HepG2 (cell line): ENCODE results near the gene PLET1. TPM values are rescaled to one million over a fixed set of nuclear protein-coding genes. Genes with fewer than 3 reads are reported as not detected.

Source experiments
- ATAC-seq: fragments of 200-7000 bp; cut with Tn5 transposase; 3 replicates; pipeline ENCODE4 v1.9.1; 2020; ENCODE audit warnings: mild to moderate bottlenecking, moderate library complexity
- BruUV-seq: library from RNA; stranded (reverse); fragments of 400-500 nt; replicated peaks from 2 replicates; lab custom pipeline; 2021; lab: Mats Ljungman, UMichigan
- CTCF ChIA-PET: fragments of 300-600 bp; formaldehyde crosslinking; extraction: SDS; loops from one replicate; lab custom pipeline; 2021; ENCODE audit warnings: low total read pairs, inconsistent platforms, low intra/inter-chr PET ratio; lab: Yijun Ruan, JAX
- POLR2A ChIA-PET: fragments of 350-600 bp; sonication (Branson Sonifier 250); formaldehyde crosslinking; loops from one replicate; lab custom pipeline; 2020; ENCODE audit warnings: antibody characterized with exemption, inconsistent platforms; lab: Yijun Ruan, JAX
- DNase-seq: peaks from one replicate; pipeline ENCODE4 v3.0.0-alpha.2; 2015; ENCODE audit warnings: low spot score
- FAIRE-seq: peaks from 3 replicates; lab custom pipeline; 2011; peaks lifted over from hg19 to GRCh38; lab: Jason Lieb, UNC
- H2AFZ ChIP-seq: one replicate; pipeline ENCODE4 v1.6.1; 2011; ENCODE audit warnings: low read length, inconsistent platforms
- H3K27ac ChIP-seq: fragments of 300-600 bp; 3 replicates; pipeline ENCODE4 v1.8.0; 2011; ENCODE audit warnings: mixed run types, mild to moderate bottlenecking, mixed read lengths, low read length, inconsistent platforms; ENCODE audit not compliant: insufficient read depth; ENCODE audit errors: extremely low read length
- H3K27me3 ChIP-seq, 2 experiments: fragments of 200-600 bp in 1 of 2; 2 replicates in 1 of 2; 3 replicates in 1 of 2; pipeline versions ENCODE4 v1.6.0 to v1.8.0; 2011; ENCODE audit warnings: low read length in 2 of 2, mild to moderate bottlenecking in 2 of 2, moderate library complexity in 2 of 2, inconsistent platforms in 1 of 2; ENCODE audit not compliant: insufficient read depth in 2 of 2, control insufficient read depth in 1 of 2
- H3K36me3 ChIP-seq, 2 experiments: fragments of 200-600 bp in 1 of 2; replicated peaks in 1 of 2; 2 replicates in 1 of 2; 3 replicates in 1 of 2; pipeline versions ENCODE4 v1.5.1 to v1.8.0; 2011; ENCODE audit warnings: low read length in 2 of 2, inconsistent platforms in 1 of 2; ENCODE audit not compliant: insufficient read depth in 2 of 2, control insufficient read depth in 1 of 2
- H3K4me1 ChIP-seq: 2 replicates; pipeline ENCODE4 v1.5.1; 2012; ENCODE audit warnings: low read length, inconsistent platforms; ENCODE audit not compliant: insufficient read depth
- H3K4me2 ChIP-seq: 2 replicates; pipeline ENCODE4 v1.6.0; 2011; ENCODE audit warnings: low read depth, low read length, inconsistent platforms
- H3K4me3 ChIP-seq, 3 experiments: fragments of 200-600 bp in 1 of 3; sonication (generic), shearing (Covaris generic) in 1 of 3; replicated peaks in 1 of 3; 2 replicates each; pipeline ENCODE4 v1.5.1; 2011 to 2016; ENCODE audit warnings: low read length in 3 of 3, inconsistent platforms in 2 of 3, low read depth in 2 of 3, mild to moderate bottlenecking in 2 of 3, control low read depth in 1 of 3, mixed read lengths in 1 of 3; ENCODE audit not compliant: insufficient read depth in 1 of 3
- H3K79me2 ChIP-seq: one replicate; pipeline ENCODE4 v1.6.1; 2011; ENCODE audit warnings: low read length, inconsistent platforms; ENCODE audit not compliant: insufficient read depth
- H3K9ac ChIP-seq: 2 replicates; pipeline ENCODE4 v1.6.0; 2011; ENCODE audit warnings: mild to moderate bottlenecking, low read depth, low read length, inconsistent platforms; ENCODE audit not compliant: insufficient read depth
- H3K9me3 ChIP-seq: 2 replicates; pipeline ENCODE4 v1.5.1; 2012; ENCODE audit warnings: mild to moderate bottlenecking, low read length
- H4K20me1 ChIP-seq: 2 replicates; pipeline ENCODE4 v1.6.0; 2011; ENCODE audit warnings: inconsistent platforms, mild to moderate bottlenecking, low read length, moderate library complexity; ENCODE audit not compliant: insufficient read depth
- EEA1 ChIP-seq: sonication (generic); formaldehyde crosslinking; IDR thresholded peaks from 2 replicates; pipeline ENCODE4 v1.5.1; 2020; ENCODE audit warnings: mild to moderate bottlenecking, missing genetic modification reagents, borderline replicate concordance
- ELF1 ChIP-seq: sonication (generic); formaldehyde crosslinking; IDR thresholded peaks from 2 replicates; pipeline ENCODE4 v1.4.0; 2020; ENCODE audit warnings: missing genetic modification reagents
- EP300 ChIP-seq, 3 experiments: sonication (generic) in 1 of 3; formaldehyde crosslinking in 1 of 3; IDR thresholded peaks; 2 replicates each; pipeline versions ENCODE4 v1.5.1 to v1.6.1; 2011 to 2020; ENCODE audit warnings: low read depth in 2 of 3, low read length in 2 of 3, borderline replicate concordance in 1 of 3, improper control_type of control experiment in 1 of 3, mild to moderate bottlenecking in 1 of 3, missing genetic modification reagents in 1 of 3, moderate library complexity in 1 of 3
- GATAD2A ChIP-seq: IDR thresholded peaks from 2 replicates; pipeline ENCODE4 v1.6.1; 2016
- MEF2D ChIP-seq: sonication (generic); formaldehyde crosslinking; IDR thresholded peaks from 2 replicates; pipeline ENCODE4 v1.5.1; 2020; ENCODE audit warnings: mild to moderate bottlenecking, missing genetic modification reagents
- NFYB ChIP-seq: sonication (generic); formaldehyde crosslinking; IDR thresholded peaks from 2 replicates; pipeline ENCODE4 v1.4.0; 2020; ENCODE audit warnings: missing genetic modification reagents
- NR0B2 ChIP-seq: sonication (generic); formaldehyde crosslinking; IDR thresholded peaks from 2 replicates; pipeline ENCODE4 v1.4.0; 2020; ENCODE audit warnings: mild to moderate bottlenecking, missing genetic modification reagents
- NR2F6 ChIP-seq, 2 experiments: IDR thresholded peaks; 2 replicates each; pipeline ENCODE4 v1.6.1; 2016; ENCODE audit warnings: antibody characterized with exemption in 1 of 2, mild to moderate bottlenecking in 1 of 2
- POLR2AphosphoS2 ChIP-seq: IDR thresholded peaks from 2 replicates; pipeline ENCODE4 v1.6.1; 2011; ENCODE audit warnings: low read depth, low read length, improper control_type of control experiment
- PTBP1 ChIP-seq: fragments of 200-400 bp; formaldehyde crosslinking; IDR thresholded peaks from 2 replicates; pipeline ENCODE4 v1.6.1; 2018; ENCODE audit warnings: low read length, low read depth; ENCODE audit not compliant: poor library complexity, severe bottlenecking
- SMYD3 ChIP-seq: sonication (generic); formaldehyde crosslinking; IDR thresholded peaks from 2 replicates; pipeline ENCODE4 v1.8.1; 2023; ENCODE audit warnings: mild to moderate bottlenecking, missing genetic modification reagents
- TARDBP ChIP-seq: sonication (generic); formaldehyde crosslinking; IDR thresholded peaks from 2 replicates; pipeline ENCODE4 v1.8.0; 2022; ENCODE audit warnings: mild to moderate bottlenecking, missing genetic modification reagents
- ZBTB1 ChIP-seq: sonication (generic); formaldehyde crosslinking; IDR thresholded peaks from 2 replicates; pipeline ENCODE4 v1.4.0; 2020; ENCODE audit warnings: missing genetic modification reagents, borderline replicate concordance
- ZNF24 ChIP-seq: fragments of 450-650 bp; IDR thresholded peaks from 2 replicates; pipeline ENCODE4 v1.6.1; 2017; ENCODE audit warnings: antibody characterized with exemption, mild to moderate bottlenecking
- ZNF326 ChIP-seq: sonication (generic); formaldehyde crosslinking; IDR thresholded peaks from 2 replicates; pipeline ENCODE4 v1.4.0; 2020; ENCODE audit warnings: missing genetic modification reagents, borderline replicate concordance
- ZNF720 ChIP-seq: sonication (generic); formaldehyde crosslinking; IDR thresholded peaks from 2 replicates; pipeline ENCODE4 v1.4.0; 2020; ENCODE audit warnings: missing genetic modification reagents
- WGBS: methylation state at CpG from one replicate; pipeline ENCODE4 v1.1.6; 2017; ENCODE audit warnings: low lambda C conversion rate; 5-methylcytosine and 5-hydroxymethylcytosine counted together
- in situ Hi-C: cut with HindIII; loops from 2 replicates; pipeline ENCODE4 v1.10.0; 2017; ENCODE audit warnings: low pct_unique_long_range_greater_than_20kb; ENCODE audit not compliant: extremely low pct_ligation_motif_present
- intact Hi-C: fragments of 100-400 bp; cut with micrococcal nuclease; formaldehyde crosslinking; loops from one replicate; pipeline ENCODE4 v1.10.0; 2022; ENCODE audit not compliant: unreplicated experiment
- polyA plus RNA-seq, 8 experiments: library from polyadenylated mRNA; depleted of rRNA in 3 of 8; stranded (reverse) in 7 of 8; unstranded in 1 of 8; fragments of >200 nt; fragmentation: Illumina TruSeq in 4 of 8; extraction: Trizol in 4 of 8; gene quantifications; 2 replicates each; pipeline versions ENCODE4 v1.2.1 to v1.2.3, GENCODE V29; 2011 to 2016; ENCODE audit warnings: low read depth in 4 of 8, missing spikeins in 1 of 8, mixed read lengths in 1 of 8; ENCODE audit not compliant: insufficient read depth in 1 of 8
- total RNA-seq, 5 experiments: library from RNA; depleted of rRNA; stranded (reverse); fragments of >200 nt; fragmentation: Illumina TruSeq; extraction: Trizol; gene quantifications; 2 replicates each; pipeline ENCODE4 v1.2.3, GENCODE V29; 2016; ENCODE audit warnings: low read depth in 1 of 5
- TF ChIP-seq, protein P1 (sequence below): sonication (generic); formaldehyde crosslinking; IDR thresholded peaks from 2 replicates; pipeline ENCODE4 v1.5.1; 2020; ENCODE audit warnings: mild to moderate bottlenecking, missing genetic modification reagents, borderline replicate concordance

The PLET1 gene
- total and polyA plus RNA-seq, 2 of the 13 experiments (the other 11 are each of a cell fraction or from before 2014, with no cell fraction given) = not detected

DNA sequence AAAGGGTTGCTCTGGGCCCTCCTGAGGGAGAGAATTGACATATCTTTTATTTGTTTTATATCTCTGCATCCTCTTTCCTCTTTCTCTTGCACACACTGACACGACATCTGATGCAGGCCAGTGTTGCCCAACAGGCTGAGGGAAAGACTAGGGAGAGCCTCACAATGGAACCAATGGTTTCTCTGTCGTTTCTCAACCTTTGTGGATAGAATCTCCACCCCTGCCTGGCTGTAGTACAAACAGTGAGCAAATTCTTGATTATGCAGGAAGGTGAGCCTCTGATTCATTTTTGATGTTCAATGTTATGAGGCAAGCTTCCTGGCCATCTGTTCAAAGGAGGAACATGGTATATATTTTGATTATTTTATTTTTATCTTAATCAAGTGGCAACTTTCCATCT is 49.8 kb upstream of the PLET1 start:
- Histone ChIP-seq H3K9me3 (no peaks in the 10 kb centered on the region), H3K9ac (no peak overlapping the region), H3K4me3 (no peak overlapping the region), H3K27me3 (no peaks in the 10 kb centered on the region), H3K36me3 (no peaks in the 10 kb centered on the region), H3K79me2 (no peaks in the 10 kb centered on the region), H3K4me1 (no peaks in the 10 kb centered on the region), H3K27ac (no peak overlapping the region), H2AFZ (no peak overlapping the region), H4K20me1 (no peaks in the 10 kb centered on the region), H3K4me2 (no peak overlapping the region)
- intact Hi-C loops (no loop called here), in situ Hi-C loops (no loop called here)
- no peak for TF ChIP-seq ELF1
- no peak for TF ChIP-seq PTBP1
- TF ChIP-seq ZNF24 = no peak
- TF ChIP-seq ZNF720 (CRISPR knock-in tag) = no peak
- TF ChIP-seq MEF2D (CRISPR knock-in tag) = no peak
- TF ChIP-seq TARDBP (CRISPR knock-in tag) = no peak
- TF ChIP-seq NR0B2 (CRISPR knock-in tag) = no peak
- TF ChIP-seq ZBTB1 (CRISPR knock-in tag) = no peak
- TF ChIP-seq POLR2AphosphoS2 = no peak
- no peak for TF ChIP-seq EEA1 (CRISPR knock-in tag)
- no peak for TF ChIP-seq NFYB (CRISPR knock-in tag)
- TF ChIP-seq, protein P1, sequence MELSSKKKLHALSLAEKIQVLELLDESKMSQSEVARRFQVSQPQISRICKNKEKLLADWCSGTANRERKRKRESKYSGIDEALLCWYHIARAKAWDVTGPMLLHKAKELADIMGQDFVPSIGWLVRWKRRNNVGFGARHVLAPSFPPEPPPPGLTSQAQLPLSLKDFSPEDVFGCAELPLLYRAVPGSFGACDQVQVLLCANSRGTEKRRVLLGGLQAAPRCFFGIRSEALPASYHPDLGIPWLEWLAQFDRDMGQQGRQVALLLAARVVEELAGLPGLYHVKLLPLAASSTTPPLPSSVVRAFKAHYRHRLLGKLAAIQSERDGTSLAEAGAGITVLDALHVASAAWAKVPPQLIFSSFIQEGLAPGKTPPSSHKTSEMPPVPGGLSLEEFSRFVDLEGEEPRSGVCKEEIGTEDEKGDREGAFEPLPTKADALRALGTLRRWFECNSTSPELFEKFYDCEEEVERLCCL (CRISPR knock-in tag) = no peak
- no peak for TF ChIP-seq GATAD2A (CRISPR knock-in tag)
- TF ChIP-seq ZNF326 (CRISPR knock-in tag) = no peak
- TF ChIP-seq SMYD3 (CRISPR knock-in tag) = no peak
- TF ChIP-seq EP300 (IDR thresholded peaks at IDR 0.05; ENCODE audit: low read depth in 2 of 2, low read length in 2 of 2) = no peak
- no peak for TF ChIP-seq EP300 (CRISPR knock-in tag; IDR thresholded peaks at IDR 0.05; ENCODE audit: borderline replicate concordance)
- no peak for TF ChIP-seq NR2F6 (IDR thresholded peaks at IDR 0.05)
- no peak for TF ChIP-seq NR2F6 (CRISPR knock-in tag; IDR thresholded peaks at IDR 0.05)
- DNase-seq = no peak
- 5% methylated on average over 2 of the region's 2 CpGs for WGBS
- no TSS peak for BruUV-seq
- FAIRE-seq = no peak
- no peak for ATAC-seq
- ChIA-PET CTCF (no interaction called here), POLR2A (no interaction called here)
